CD4-positive, alpha-beta T cell treated with Interleukin-10 for 1 hour (primary cell): ENCODE measurements around the gene TMEM130.
A peak's percentile ranks its signal among the peaks of the same experiment; 100 is the strongest.

Experiments
- DNase-seq: peaks from one replicate; pipeline ENCODE4 v3.0.0-alpha.2; 2020

Gene TMEM130

DNA sequence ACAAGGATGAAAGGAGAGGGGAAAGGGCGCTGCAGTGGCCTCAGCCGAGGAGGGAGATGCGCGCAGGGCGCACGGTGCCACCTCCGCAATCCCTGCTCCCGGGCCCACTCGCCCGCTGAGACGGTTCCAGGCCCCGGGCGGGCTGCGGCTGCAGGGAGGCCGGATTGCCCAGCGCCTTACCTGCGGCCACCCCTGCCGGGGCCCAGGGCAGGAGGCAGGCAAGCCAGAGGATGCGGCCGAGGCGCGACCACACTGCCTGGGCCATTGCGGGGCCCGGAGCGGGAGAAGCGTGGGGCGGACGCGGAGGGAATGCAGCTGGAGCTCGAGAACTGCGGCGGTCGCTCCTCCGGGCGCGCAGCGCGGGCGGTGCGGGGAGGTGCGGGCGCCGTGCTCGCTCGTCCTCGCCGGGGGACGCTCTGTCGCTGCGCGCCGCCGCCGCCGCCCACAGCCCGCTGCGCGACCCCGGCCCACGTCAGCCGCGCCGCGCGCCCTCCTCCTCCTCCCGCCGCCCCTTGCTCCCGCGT is at the start of gene TMEM130:
TMEM130 (minus strand) TSS at position 418 of the 524 bp plus-strand sequence; CDS start at position 265, 153 bp downstream.
- no peak for DNase-seq

DNA sequence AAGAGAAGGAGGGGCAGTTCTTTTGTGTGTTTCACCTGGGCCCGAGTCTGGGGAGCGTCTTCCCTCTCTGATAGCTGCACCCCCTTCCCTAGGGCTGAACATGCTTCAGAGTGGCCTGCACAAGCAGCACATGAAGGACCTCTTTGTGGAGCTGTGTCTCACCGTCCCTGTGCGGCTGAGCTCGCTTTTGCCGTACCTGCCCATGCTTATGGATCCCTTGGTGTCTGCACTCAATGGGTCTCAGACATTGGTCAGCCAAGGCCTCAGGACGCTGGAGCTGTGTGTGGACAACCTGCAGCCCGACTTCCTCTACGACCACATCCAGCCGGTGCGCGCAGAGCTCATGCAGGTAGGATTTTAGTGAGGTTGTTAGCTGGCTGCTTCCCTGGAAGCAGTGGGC is 47.5 kb upstream of the TMEM130 start:
- DNase-seq: no peak

DNA sequence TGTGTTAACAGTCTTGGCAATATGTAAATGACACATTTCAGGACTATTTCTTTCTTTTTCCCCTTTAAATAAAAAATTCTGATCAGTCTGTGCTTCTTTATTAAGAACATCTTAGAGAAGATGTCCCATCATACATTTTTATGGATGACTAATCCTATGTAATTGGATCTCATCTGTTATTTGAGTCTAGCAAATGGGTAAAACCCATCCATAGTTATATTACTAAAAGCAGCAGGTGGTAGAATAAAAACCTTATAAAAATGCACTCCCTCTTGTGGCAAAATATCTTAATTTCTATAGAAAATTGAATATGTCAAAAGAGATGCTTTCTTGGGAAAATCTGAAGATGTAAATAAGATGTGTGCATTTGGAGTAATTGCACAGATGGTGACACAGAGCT is 43.8 kb upstream of the TMEM130 start:
- no peak for DNase-seq

DNA sequence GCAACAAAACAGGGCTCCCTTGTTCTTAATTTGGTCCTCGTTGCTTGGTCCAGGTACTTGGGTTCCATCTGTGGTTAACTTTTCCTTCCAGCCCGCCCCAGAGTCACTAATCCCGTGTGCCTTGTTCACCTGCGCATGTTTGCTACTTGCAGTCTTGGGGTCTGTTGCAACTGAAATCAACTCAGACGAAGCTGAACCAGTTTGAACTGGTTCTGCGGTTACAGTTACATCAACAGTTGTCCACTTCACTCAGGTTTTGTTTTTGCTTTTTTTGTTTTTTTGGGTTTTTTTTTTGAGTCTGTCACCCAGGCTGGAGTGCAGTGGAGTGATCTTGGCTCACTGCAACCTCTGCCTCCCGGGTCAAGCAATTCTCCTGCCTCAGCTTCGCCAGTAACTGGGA is 43.2 kb upstream of the TMEM130 start:
- no peak for DNase-seq

GRCh38 chr7:98911916-98912315 is 42.1 kb upstream of the TMEM130 start:
- no peak for DNase-seq

GRCh38 chr7:98910427-98910826 is 40.6 kb upstream of the TMEM130 start:
- DNase-seq: no peak

DNA sequence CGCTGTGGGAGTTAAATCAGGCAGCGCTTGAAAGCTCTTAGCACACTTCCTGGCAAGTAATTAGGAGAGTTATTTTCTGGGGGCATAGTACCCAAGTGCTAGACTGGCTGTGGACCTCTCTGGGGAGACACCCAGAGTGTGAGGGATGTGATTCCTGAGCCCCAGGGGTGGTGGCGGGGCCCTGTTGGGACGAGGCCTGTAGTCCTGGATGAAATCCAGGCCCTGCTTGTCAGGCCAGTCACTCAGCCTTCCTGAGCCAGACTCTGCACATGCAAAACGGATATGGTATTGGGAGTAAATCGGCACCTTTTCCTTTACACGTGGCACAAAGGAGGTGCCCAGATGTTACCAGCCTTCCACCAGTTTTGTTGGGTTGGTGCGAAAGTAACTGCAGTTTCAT is 39.7 kb upstream of the TMEM130 start:
- DNase-seq: no peak

- no peak for DNase-seq
Measured at GRCh38 chr7:98908585-98908984, 38.8 kb upstream of the TMEM130 start.

DNA sequence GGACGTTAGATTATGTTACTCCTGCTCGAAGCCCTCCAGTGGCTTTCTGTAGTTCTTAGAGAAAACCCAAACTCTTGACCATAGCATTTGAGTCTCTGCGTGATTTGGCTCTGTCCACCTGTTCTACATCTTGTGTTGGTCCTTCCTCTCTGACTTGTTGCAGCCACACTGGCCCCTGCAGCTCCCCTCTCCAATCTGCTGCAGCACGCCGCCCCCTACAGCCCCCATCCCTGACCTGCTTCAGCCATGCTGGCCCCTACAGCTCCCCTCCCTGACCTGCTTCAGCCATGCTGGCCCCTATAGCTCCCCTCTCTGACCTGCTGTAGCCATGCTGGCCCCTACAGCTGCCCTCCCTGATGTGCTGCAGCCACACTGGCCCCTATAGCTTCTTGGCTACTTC is 37.8 kb upstream of the TMEM130 start:
- no peak for DNase-seq

- DNase-seq: no peak
Measured at GRCh38 chr7:98903246-98903645, 33.4 kb upstream of the TMEM130 start.

DNA sequence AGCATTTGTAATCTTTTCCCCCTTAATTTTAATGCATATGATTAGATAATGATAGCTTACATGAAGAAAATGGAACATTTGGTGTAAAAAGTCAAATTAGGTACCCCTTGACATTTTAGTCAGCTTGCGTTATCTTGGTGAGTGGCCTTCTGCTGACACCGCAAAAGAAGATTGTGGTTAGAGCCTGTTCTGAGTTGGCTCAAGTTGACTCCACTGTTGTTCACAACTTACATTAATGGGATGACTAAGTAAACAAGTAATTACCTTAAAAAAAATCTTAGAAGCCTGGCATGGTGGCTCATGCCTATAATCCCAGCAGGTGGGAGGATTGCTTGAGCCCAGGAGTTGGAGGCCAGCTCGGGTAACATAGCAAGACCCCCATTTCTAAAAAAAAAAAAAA is 32.7 kb upstream of the TMEM130 start:
- no peak for DNase-seq

GRCh38 chr7:98900815-98901214 is 31.0 kb upstream of the TMEM130 start:
- DNase-seq: no peak

DNA sequence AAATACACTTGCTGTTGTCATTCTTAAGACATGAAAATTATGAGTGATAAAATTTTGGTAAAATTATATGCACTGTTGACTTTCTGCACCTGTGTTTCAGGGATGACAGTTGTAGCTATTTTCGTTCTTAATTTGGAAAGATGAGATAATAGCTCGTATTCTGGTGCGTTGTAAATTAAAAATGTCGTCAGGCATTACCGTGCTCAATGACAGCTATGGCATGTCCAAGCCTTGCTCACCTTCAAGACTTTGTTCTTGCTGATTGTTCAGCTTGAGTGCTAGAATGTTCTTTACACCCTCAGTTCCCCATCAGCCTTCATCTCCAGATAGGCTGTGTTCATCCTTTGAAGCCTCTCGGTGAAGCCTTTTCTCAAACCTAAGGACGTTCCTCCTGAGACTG is 30.0 kb upstream of the TMEM130 start:
- no peak for DNase-seq

- no peak for DNase-seq
Measured at GRCh38 chr7:98892609-98893008, 22.8 kb upstream of the TMEM130 start.

DNA sequence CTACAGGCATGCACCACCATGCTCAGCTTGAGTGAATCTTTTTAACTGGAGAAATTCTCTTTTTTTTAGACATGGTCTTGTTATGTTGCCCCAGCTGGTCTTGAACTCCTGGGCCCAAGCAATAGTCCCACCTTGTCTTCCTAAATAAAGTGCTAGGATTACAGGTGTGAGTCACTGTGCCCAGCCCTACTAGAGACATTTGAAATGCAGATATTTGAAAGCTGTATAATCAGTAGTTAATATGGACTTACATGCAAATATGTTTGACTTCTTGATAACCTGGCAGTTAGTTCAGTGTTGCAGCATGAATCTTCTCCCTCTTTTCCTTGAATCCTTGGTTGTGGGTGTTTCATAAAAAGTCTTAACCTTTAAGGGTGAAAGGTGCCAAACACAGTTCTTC is 17.2 kb upstream of the TMEM130 start:
- no peak for DNase-seq

GRCh38 chr7:98884416-98884815 is 14.6 kb upstream of the TMEM130 start:
- no peak for DNase-seq

DNA sequence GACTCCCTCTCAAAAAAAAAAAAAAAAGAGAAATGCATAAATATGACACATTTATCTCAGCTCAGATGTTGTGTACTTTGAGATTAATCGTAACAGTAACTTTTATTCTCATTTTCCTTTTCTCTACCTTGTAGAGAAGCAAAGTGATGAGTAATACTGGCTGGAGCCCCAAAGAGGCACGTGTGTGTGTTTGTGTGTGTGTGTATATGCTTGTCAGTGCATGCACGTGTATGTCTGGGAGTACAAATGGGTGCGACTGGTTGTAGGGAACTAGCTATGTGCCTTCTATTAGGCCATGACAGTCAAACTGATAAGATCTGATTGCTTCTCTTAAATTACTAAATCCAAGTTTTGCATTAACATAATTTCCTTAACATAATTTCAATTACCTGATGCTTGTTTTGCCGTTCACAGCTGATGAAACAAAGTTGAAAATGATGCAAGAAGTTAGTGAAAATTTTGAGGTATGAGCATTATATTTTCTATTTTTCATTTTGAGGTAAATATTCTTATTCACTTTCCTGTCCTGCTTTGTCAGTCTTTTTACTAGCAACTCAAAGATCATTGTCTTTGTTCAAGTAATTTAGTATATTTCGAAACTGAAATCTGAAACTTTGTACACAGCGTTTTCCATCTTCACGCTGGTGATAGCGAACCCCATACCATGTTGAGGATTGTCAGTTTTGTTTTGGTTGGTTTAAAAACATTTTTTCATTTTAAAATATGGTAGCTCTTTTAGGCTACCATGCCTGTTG is 11.9 kb upstream of the TMEM130 start:
- no peak for DNase-seq

GRCh38 chr7:98880485-98880884 is 10.7 kb upstream of the TMEM130 start:
- no peak for DNase-seq

DNA sequence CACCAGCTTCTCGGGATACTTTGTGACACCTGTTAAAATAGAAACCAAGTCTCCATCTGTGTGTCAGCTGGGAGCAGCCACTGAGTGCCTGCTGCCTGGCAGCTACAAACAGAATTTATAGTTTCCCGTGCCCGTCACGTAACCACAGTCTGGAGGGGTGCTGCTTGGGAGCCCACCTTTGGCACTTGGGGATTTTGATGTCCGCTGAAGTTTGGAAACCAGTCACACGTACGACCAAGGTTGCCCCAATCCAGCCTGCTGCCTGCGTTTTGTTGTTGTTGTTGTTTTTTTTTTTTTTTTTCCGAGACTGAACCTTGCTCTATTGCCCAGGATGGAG is 10.1 kb upstream of the TMEM130 start:
- DNase-seq: no peak

GRCh38 chr7:98879198-98879978 is 9.6 kb upstream of the TMEM130 start:
- peak; percentile 83 for DNase-seq

GRCh38 chr7:98878365-98879197 is 8.8 kb upstream of the TMEM130 start, which contains the start of gene TRRAP:
Gene TRRAP (plus strand): TSS chr7:98878532. CDS start chr7:98881151, 2,619 bp downstream.
- peak; percentile 80 for DNase-seq

DNA sequence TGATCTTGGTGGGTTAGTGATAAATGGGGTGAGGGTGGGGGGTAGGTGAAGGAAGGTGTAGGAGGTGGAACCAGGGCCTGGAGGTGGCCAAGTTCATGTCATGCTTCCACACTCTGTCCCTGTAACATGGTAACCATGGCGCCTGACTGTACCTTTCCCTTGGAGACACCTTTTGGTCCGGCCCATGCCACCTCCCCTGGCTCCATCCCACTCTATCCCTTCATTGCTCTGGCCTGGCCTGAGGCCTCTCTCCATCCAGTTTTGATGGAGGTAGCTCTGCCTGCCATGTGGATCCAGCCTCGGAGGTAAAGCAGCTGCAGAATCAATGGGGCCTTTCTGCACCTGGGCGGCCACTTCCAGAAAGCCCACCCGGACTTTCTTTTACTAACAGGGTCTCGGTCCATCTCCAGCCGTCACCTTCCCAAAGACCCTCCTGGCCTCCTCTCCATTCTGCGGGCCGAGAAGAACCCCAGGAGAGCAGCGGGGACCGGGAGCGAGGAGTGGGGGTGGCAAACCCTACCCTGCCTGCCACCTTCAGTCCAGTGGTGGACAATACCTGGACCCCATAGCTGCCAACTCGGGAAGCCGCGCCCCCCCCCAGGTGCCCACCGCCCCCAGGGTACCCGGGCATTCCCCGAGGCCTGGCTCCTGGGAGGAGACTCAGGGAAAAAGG is 8.0 kb upstream of the TMEM130 start:
- DNase-seq: no peak

DNA sequence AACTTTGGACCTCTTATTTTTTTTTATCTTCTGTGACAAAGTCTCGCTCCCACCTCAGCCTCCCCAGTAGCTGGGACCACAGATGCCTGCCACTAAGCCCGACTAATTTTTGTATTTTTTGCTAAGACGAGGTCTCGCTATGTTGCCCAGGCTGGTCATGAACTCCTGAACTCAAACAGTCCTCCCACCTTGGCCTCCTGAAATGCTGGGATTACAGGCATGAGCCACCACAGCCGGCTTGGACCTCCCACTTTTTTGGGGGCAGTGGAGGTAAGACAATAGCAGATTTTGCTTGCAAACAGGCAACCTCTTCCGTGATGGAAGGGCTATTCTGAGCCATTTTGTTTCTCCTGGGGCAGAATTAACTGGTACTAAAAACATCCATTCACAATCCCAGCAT is 7.3 kb upstream of the TMEM130 start:
- DNase-seq: no peak
